ENCODE data around the gene PRPF19. TPM values are rescaled to one million over a fixed set of nuclear protein-coding genes. Genes with fewer than 3 reads are reported as not detected.

Gene PRPF19
- total RNA-seq, 4 donors from 2014 or later, result 65.0 to 90.2 (median 84.1) TPM

GRCh38 chr11:60899977-60900376, 6.4 kb downstream of the PRPF19 start:
- Histone ChIP-seq H3K27ac (no peak overlapping the region), H3K36me3 (peaks cover 52 to 90% (median 65%) of the 10 kb centered on the region in 3 donors), H3K9me3 (no peaks in the 10 kb centered on the region), H3K4me3 (no peak overlapping the region), H3K4me1 (peaks cover 6 to 19% (median 12%) of the 10 kb centered on the region in 3 donors), H3K27me3 (no peaks in the 10 kb centered on the region)
- TF ChIP-seq POLR2A (IDR thresholded peaks at IDR 0.05) (no peak), CTCF (IDR thresholded peaks at IDR 0.05) (no peak)
- DNase-seq, result no peak
- intact Hi-C loops (cut with DNase I), result loop anchor here (5.0 kb wide), 1 partner anchor 63 kb away; no protein-coding TSS in a partner anchor
- WGBS, 2 donors, result 69 to 72% methylated on average over 4 of the region's 4 CpGs

- Histone ChIP-seq H3K27ac (peak overlapping the region in 2 of 4 donors; percentile 4 to 23), H3K36me3 (peaks cover 52 to 97% (median 70%) of the 10 kb centered on the region in 3 donors), H3K9me3 (no peaks in the 10 kb centered on the region), H3K27me3 (no peaks in the 10 kb centered on the region), H3K4me1 (peaks cover 0 to 12% (median 5%) of the 10 kb centered on the region in 3 donors), H3K4me3 (no peak overlapping the region)
- no peak for TF ChIP-seq POLR2A (IDR thresholded peaks at IDR 0.05)
- TF ChIP-seq CTCF (IDR thresholded peaks at IDR 0.05), result peak; percentile 83 to 95 (median 88)
- 29 to 61% methylated on average over 6 to 12 of the region's 12 CpGs for WGBS, 2 donors
- DNase-seq, result no peak
- intact Hi-C loops (cut with DNase I), result loop anchor here (5.0 kb wide), 1 partner anchor 62 kb away; no protein-coding TSS in a partner anchor
Observed at GRCh38 chr11:60899046-60899936, 7.1 kb downstream of the PRPF19 start.

- no peak overlapping the region for H3K4me3 ChIP-seq
- H3K27ac ChIP-seq, result no peak overlapping the region
- intact Hi-C loops (cut with DNase I), result loop anchor here (5.0 kb wide), 1 partner anchor 60 kb away; no protein-coding TSS in a partner anchor
- DNase-seq, result no peak
- no peaks in the 10 kb centered on the region for H3K27me3 ChIP-seq
- TF ChIP-seq CTCF (IDR thresholded peaks at IDR 0.05), result no peak
- TF ChIP-seq POLR2A (IDR thresholded peaks at IDR 0.05), result no peak
- peaks cover 50 to 100% (median 77%) of the 10 kb centered on the region in 3 donors for H3K36me3 ChIP-seq
- H3K4me1 ChIP-seq, result no peaks in the 10 kb centered on the region
- no peaks in the 10 kb centered on the region for H3K9me3 ChIP-seq
- 72 to 79% methylated on average over 2 to 3 of the region's 4 CpGs for WGBS, 2 donors
Observed at GRCh38 chr11:60897496-60897895, 8.9 kb downstream of the PRPF19 start.

GRCh38 chr11:60895687-60896086, 10.7 kb downstream of the PRPF19 start:
- no peak for DNase-seq
- intact Hi-C loops (cut with DNase I), result loop anchor here (5.0 kb wide), 1 partner anchor 58 kb away; no protein-coding TSS in a partner anchor
- Histone ChIP-seq H3K36me3 (peaks cover 33 to 100% (median 63%) of the 10 kb centered on the region in 3 donors), H3K4me3 (no peak overlapping the region), H3K4me1 (peaks cover 0 to 8% (median 0%) of the 10 kb centered on the region in 3 donors), H3K27me3 (no peaks in the 10 kb centered on the region), H3K27ac (no peak overlapping the region), H3K9me3 (no peaks in the 10 kb centered on the region)
- TF ChIP-seq CTCF (IDR thresholded peaks at IDR 0.05) (no peak), POLR2A (IDR thresholded peaks at IDR 0.05) (no peak)
- WGBS, 2 donors, result 70 to 82% methylated on average over 4 to 5 of the region's 5 CpGs
